Measurements from ENCODE around the gene RNLS.

DNA sequence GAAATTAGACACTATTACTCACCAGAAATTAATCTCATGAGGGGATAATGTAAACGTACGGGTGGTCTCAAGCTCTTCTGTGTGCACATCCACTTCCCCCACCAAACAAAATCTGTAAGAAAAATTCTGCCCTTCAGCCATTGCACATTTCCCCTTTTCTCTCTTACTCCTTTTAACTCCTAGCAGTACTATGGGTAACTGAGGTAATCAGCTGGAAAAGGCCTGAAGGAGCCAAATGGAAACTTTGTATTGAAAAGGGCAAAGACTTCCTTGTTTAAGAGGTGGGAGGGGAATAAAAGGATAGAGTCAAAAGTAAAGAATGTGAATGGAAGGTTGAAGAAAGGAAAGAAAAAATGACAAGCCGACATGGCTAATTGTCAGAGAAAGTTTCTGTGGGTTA lies 273.8 kb downstream of the RNLS start:
- TF ChIP-seq, protein P1, sequence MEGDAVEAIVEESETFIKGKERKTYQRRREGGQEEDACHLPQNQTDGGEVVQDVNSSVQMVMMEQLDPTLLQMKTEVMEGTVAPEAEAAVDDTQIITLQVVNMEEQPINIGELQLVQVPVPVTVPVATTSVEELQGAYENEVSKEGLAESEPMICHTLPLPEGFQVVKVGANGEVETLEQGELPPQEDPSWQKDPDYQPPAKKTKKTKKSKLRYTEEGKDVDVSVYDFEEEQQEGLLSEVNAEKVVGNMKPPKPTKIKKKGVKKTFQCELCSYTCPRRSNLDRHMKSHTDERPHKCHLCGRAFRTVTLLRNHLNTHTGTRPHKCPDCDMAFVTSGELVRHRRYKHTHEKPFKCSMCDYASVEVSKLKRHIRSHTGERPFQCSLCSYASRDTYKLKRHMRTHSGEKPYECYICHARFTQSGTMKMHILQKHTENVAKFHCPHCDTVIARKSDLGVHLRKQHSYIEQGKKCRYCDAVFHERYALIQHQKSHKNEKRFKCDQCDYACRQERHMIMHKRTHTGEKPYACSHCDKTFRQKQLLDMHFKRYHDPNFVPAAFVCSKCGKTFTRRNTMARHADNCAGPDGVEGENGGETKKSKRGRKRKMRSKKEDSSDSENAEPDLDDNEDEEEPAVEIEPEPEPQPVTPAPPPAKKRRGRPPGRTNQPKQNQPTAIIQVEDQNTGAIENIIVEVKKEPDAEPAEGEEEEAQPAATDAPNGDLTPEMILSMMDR (IDR thresholded peaks at IDR 0.05; ENCODE audit: low read depth, low read length): no peak
- TF ChIP-seq EZH2phosphoT487 (IDR thresholded peaks at IDR 0.05; ENCODE audit: low read depth): no peak
